ENCODE measurements around the gene EBLN1.
"Not testable (repeated sequence)": the region's sequence is repeated elsewhere in the genome, so short reads cannot be mapped to it uniquely, and the experiment has no call there.

EBLN1 gene

DNA sequence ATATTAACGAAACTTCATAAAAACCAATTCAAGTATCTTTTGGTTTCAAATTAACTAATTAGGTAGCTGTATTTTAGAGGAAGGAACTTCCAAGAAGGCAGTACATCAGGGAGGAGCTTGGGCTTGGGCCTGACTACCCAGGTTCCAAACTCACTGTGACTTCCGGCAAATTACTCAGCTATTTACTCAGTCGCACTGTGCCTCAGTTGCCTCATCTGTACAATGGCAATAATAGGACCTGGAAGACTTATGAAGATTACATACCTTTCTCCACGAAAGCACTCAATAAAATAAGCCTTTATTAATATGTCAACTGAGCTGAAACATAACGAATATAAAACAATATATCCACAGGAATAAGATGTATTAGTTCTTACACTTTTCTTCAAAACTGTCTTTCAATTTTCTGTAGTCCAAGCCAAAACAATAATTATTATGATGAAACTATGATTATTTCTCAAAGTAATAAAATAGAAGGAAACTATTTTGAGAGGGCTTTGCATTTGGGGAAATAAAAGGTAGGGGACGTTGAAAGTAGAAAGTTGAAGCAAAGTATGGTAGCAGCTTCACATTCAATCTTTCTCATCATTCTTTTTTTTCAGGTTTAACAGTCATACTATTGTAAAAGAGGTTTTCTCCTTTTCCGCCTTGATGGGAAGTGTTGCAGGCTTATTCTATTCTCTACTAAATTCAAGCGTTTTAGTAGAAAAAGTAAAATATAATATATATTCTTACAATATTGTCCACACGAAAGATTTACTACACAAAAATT lies 10.5 kb upstream of the EBLN1 start:
- Histone ChIP-seq H3K27ac (ENCODE audit: low read depth, low read length) (peak overlapping the region; percentile 84), H3K27me3 (ENCODE audit: control insufficient read depth, insufficient read depth, low read length) (no peaks in the 10 kb centered on the region; the same call in 1 of the 2 replicates)

DNA sequence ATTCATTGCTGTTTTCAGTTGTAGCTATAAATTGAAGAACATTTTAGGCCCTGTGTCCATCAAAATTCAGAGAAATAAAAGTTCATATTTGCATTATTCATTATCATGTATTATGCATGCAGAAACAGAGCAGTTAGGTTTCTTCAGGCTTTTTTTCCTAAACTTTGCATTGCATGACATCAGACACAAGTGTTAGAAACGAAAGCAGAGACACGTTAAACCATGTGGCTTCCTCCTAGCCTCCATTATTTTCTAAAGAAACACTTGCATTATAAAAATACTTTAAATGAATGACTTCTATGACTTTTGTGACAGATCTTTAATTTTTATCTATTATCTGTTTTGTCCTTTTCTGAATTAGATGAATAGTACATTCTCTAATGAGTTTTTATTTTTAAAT lies 8.8 kb upstream of the EBLN1 start:
- Histone ChIP-seq H3K9ac (ENCODE audit: low read depth, low read length) (no peak overlapping the region), H3K4me3 (ENCODE audit: low read depth, low read length) (no peak overlapping the region), H3K4me1 (ENCODE audit: control insufficient read depth, insufficient read depth, low read length) (peaks cover 3% of the 10 kb centered on the region; the same call in 1 of the 2 replicates), H3K27ac (ENCODE audit: low read depth, low read length) (no peak overlapping the region), H3K36me3 (ENCODE audit: control insufficient read depth, insufficient read depth, low read length) (no peaks in the 10 kb centered on the region), H3K9me3 (ENCODE audit: control insufficient read depth, insufficient read depth, low read length) (no peaks in the 10 kb centered on the region), H3K27me3 (ENCODE audit: control insufficient read depth, insufficient read depth, low read length) (no peaks in the 10 kb centered on the region; the same call in 1 of the 2 replicates)

More for the DNA sequence above, 10.5 kb upstream of the EBLN1 start:
- no peaks in the 10 kb centered on the region for H3K9me3 ChIP-seq (ENCODE audit: control insufficient read depth, insufficient read depth, low read length)
- H3K36me3 ChIP-seq (ENCODE audit: control insufficient read depth, insufficient read depth, low read length), result no peaks in the 10 kb centered on the region
- peaks cover 3% of the 10 kb centered on the region; the same call in 1 of the 2 replicates for H3K4me1 ChIP-seq (ENCODE audit: control insufficient read depth, insufficient read depth, low read length)
- H3K9ac ChIP-seq (ENCODE audit: low read depth, low read length), result peak overlapping the region; percentile 74
- peak overlapping the region; percentile 92 for H3K4me3 ChIP-seq (ENCODE audit: low read depth, low read length)

DNA sequence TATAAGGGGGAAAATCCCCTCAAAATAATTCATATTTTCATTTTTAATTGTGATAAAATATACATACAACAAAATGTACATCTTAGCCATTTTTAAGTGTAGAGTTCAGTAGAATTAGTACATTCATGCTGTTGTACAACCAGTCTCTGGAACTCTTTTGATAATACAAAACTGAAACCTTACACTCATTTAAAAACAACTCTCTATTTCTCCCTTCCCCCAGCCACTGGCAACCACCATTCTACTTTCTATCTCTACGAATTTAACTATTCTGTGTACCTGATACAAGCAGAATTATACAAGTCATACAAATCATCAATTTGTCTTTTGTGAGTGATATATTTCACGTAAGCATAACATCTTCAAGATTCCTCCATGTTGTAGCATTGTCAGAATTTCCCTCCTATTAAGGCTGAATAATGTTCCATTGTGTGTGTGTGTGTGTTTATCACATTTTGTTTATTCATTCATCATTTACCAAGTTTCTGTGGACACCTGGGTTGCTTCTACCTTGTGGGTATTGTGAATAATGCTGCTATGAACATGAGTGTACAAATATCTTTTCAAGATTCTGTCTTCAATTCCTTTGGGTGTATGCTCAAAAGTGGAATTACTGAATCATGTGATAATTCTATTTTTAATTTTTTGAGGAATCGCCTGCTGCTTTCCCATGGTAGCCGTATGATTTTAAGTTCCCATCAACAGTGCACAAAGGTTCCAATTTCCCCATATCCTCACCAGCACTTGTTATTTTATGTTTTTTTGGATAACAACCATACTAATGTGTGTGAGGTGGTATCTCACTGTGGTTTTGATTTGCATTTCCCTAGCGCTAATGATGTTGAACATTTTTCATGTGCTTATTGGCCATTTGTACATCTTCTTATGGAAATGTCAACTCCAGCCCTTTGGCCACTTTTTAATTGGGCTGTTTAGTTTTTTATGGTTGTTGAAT lies 4.7 kb upstream of the EBLN1 start:
- Histone ChIP-seq H3K9me3 (ENCODE audit: control insufficient read depth, insufficient read depth, low read length) (no peaks in the 10 kb centered on the region), H3K4me3 (ENCODE audit: low read depth, low read length) (no peak overlapping the region), H3K27ac (ENCODE audit: low read depth, low read length) (no peak overlapping the region), H3K4me1 (ENCODE audit: control insufficient read depth, insufficient read depth, low read length) (no peaks in the 10 kb centered on the region), H3K36me3 (ENCODE audit: control insufficient read depth, insufficient read depth, low read length) (no peaks in the 10 kb centered on the region), H3K9ac (ENCODE audit: low read depth, low read length) (no peak overlapping the region), H3K27me3 (ENCODE audit: control insufficient read depth, insufficient read depth, low read length) (no peaks in the 10 kb centered on the region)

DNA sequence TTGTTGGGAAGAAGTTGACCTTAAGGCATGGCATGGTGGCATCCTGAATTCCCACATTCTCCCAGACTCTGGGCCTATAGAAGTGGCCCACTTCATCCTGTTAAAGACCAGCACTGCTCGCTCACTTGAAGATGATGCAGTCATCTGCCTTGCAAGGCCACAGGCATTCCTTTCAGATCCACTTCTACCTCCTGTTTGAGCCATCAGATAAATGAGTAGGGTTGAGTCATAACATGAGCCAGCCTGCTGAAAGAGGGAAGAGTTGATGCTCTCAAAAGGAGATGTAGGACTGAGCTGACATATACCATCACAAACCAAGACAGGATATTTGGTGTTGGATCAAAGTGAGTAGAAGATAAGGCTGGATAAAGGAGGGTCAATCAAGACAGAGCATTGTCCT lies 1.5 kb upstream of the EBLN1 start:
- Histone ChIP-seq H3K27me3 (ENCODE audit: control insufficient read depth, insufficient read depth, low read length) (no peaks in the 10 kb centered on the region), H3K9ac (ENCODE audit: low read depth, low read length) (no peak overlapping the region), H3K4me1 (ENCODE audit: control insufficient read depth, insufficient read depth, low read length) (no peaks in the 10 kb centered on the region), H3K9me3 (ENCODE audit: control insufficient read depth, insufficient read depth, low read length) (no peaks in the 10 kb centered on the region), H3K36me3 (ENCODE audit: control insufficient read depth, insufficient read depth, low read length) (no peaks in the 10 kb centered on the region), H3K4me3 (ENCODE audit: low read depth, low read length) (no peak overlapping the region), H3K27ac (ENCODE audit: low read depth, low read length) (no peak overlapping the region)

DNA sequence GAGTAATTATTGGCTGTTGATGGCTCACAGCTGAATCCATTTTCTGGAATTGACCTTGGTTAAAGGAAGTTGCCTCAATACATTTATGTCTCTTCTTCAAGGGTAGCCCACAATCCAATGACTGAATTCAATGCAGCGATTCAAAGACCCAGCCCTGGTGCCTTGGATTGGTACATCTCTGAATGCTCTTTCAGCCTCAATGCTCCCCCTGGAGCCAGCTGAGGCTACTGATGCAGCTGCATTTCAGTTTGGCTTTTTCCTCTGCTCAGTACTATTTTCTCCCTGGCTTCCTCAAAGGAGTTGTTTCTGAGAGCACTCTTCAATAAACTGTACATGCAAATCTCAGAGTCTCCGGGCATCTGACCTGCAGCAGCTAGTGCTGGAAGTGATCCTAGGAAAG lies 633 bp upstream of the EBLN1 start:
- Histone ChIP-seq H3K9ac (ENCODE audit: low read depth, low read length) (no peak overlapping the region), H3K4me1 (ENCODE audit: control insufficient read depth, insufficient read depth, low read length) (no peaks in the 10 kb centered on the region), H3K27ac (ENCODE audit: low read depth, low read length) (no peak overlapping the region), H3K36me3 (ENCODE audit: control insufficient read depth, insufficient read depth, low read length) (no peaks in the 10 kb centered on the region), H3K4me3 (ENCODE audit: low read depth, low read length) (no peak overlapping the region), H3K9me3 (ENCODE audit: control insufficient read depth, insufficient read depth, low read length) (no peaks in the 10 kb centered on the region), H3K27me3 (ENCODE audit: control insufficient read depth, insufficient read depth, low read length) (no peaks in the 10 kb centered on the region)

DNA sequence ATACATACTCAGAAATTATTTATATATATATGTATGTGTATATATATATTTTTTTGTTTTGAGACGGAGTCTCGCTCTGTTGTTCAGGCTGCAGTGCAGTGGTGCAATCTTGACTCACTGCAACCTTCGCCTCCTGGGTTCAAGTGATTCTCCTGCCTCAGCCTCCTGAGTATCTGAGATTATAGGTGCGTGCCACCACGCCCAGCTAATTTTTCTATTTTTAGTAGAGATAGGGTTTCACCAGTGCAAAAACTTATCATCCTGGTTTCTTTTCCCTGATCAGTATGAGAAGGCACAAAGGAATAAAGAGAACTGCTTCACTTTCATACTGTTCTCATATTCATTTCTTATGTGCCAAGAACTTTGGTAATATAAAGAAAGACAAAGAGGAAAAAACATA lies 731 bp downstream of the EBLN1 start:
- H3K36me3 ChIP-seq (ENCODE audit: control insufficient read depth, insufficient read depth, low read length); H3K4me3 ChIP-seq (ENCODE audit: low read depth, low read length); H3K4me1 ChIP-seq (ENCODE audit: control insufficient read depth, insufficient read depth, low read length); H3K9ac ChIP-seq (ENCODE audit: low read depth, low read length); H3K9me3 ChIP-seq (ENCODE audit: control insufficient read depth, insufficient read depth, low read length); H3K27me3 ChIP-seq (ENCODE audit: control insufficient read depth, insufficient read depth, low read length); H3K27ac ChIP-seq (ENCODE audit: low read depth, low read length): not testable (repeated sequence)

DNA sequence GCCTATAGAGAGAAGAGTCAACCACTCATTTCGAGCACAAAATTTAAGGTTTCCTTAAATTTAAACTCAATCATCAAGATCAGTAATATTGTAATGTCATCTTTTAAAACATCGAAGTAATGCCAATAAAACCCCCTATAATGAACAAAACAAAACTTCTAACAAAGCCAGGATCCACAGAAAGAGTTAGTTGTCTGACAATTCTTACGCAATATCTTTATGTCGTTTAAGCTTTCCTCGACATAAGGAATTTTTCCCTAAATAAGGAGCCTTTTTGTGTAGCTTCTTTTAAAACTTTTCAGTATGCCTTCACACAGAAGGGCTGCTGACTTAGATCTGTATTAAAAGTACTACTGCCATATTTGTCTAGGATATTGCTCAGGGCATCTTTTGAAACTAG lies 7.5 kb downstream of the EBLN1 start:
- H3K4me3 ChIP-seq (ENCODE audit: low read depth, low read length), result no peak overlapping the region
- peaks cover 15% of the 10 kb centered on the region for H3K4me1 ChIP-seq (ENCODE audit: control insufficient read depth, insufficient read depth, low read length)
- H3K36me3 ChIP-seq (ENCODE audit: control insufficient read depth, insufficient read depth, low read length), result no peaks in the 10 kb centered on the region
- no peak overlapping the region for H3K9ac ChIP-seq (ENCODE audit: low read depth, low read length)
- H3K27ac ChIP-seq (ENCODE audit: low read depth, low read length), result no peak overlapping the region
- H3K27me3 ChIP-seq (ENCODE audit: control insufficient read depth, insufficient read depth, low read length), result no peaks in the 10 kb centered on the region
- H3K9me3 ChIP-seq (ENCODE audit: control insufficient read depth, insufficient read depth, low read length), result no peaks in the 10 kb centered on the region

DNA sequence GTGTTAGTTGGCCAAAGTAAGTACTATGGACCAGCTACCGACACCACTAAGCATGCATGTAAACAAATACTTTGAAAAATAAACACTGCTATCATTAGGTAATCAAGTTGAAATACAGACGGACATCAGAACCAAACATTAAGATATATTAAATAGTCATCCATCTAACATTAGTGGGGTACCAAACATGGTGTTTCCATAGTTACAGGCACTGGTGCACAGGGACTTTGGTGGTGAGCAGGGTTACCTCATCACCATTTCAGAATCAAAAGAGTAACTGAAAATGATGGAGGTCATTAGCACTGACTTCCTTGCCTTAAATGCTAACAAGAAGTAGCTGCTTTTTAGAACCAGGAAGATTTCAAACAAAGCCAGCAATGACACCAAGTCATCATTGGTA lies 23.9 kb downstream of the EBLN1 start:
- no peak overlapping the region for H3K4me3 ChIP-seq (ENCODE audit: low read depth, low read length)
- no peak overlapping the region for H3K9ac ChIP-seq (ENCODE audit: low read depth, low read length)
- H3K9me3 ChIP-seq (ENCODE audit: control insufficient read depth, insufficient read depth, low read length), result no peaks in the 10 kb centered on the region
- H3K36me3 ChIP-seq (ENCODE audit: control insufficient read depth, insufficient read depth, low read length), result no peaks in the 10 kb centered on the region
- no peaks in the 10 kb centered on the region for H3K27me3 ChIP-seq (ENCODE audit: control insufficient read depth, insufficient read depth, low read length)
- H3K4me1 ChIP-seq (ENCODE audit: control insufficient read depth, insufficient read depth, low read length), result no peaks in the 10 kb centered on the region
- no peak overlapping the region for H3K27ac ChIP-seq (ENCODE audit: low read depth, low read length)

DNA sequence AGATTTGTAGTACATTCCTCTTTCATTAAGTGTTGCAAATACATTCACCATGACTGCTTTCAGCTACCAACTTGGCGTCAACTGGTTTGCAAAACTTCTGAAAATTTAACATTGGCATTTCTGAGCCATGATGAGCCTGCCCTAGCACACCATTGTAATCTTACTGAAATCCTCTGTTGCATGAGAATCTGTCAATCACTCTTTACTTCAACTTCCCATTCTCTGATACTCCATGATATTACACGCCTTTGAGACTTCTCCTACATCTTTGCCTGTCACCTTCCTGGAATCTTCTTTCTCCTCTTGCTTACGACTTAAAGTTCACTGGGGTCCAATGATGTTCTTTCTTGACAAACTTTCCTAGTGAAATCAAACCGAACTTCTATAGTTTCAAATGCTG lies 32.2 kb downstream of the EBLN1 start:
- no peaks in the 10 kb centered on the region for H3K36me3 ChIP-seq (ENCODE audit: control insufficient read depth, insufficient read depth, low read length)
- H3K27me3 ChIP-seq (ENCODE audit: control insufficient read depth, insufficient read depth, low read length), result no peaks in the 10 kb centered on the region

DNA sequence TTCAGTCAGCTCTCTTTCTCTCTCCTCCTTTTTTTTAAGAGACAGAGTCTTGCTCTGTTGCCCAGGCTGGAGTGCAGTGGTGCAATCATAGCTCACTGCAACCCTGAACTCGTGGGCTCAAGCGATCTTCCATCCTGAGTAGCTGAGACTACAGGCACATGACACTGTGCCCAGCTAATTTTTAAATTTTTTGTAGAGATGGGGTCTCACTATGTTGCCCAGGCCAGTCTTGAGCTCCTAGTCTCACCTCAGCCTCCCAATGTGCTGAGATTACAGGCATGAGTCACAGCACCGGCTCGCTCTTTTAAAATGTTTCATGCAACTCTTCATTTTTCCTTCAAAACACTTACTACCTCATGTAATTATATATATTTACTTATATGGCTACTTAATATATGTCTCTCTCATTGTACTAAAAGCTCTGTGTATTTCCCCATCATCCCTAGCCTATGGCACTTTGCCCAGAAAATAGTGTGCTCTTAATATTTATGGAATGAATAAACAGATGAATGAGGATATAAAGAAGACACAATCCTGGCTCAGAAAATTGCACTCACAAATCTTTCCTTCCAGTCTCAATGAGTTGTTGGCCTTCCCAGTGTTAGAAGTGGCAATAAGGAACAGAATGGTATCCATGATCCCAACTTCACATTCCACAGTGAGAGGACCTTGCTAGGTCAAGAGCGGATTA lies 33.9 kb downstream of the EBLN1 start:
- H3K4me1 ChIP-seq (ENCODE audit: control insufficient read depth, insufficient read depth, low read length), result 0 out of 2 replicates have a peak, but pooled peaks cover 3% of the 10 kb centered on the region
- no peaks in the 10 kb centered on the region for H3K9me3 ChIP-seq (ENCODE audit: control insufficient read depth, insufficient read depth, low read length)
- no peak overlapping the region for H3K9ac ChIP-seq (ENCODE audit: low read depth, low read length)
- no peaks in the 10 kb centered on the region for H3K36me3 ChIP-seq (ENCODE audit: control insufficient read depth, insufficient read depth, low read length)
- no peak overlapping the region for H3K4me3 ChIP-seq (ENCODE audit: low read depth, low read length)
- H3K27me3 ChIP-seq (ENCODE audit: control insufficient read depth, insufficient read depth, low read length), result no peaks in the 10 kb centered on the region
- H3K27ac ChIP-seq (ENCODE audit: low read depth, low read length), result no peak overlapping the region

More for the DNA sequence above, 32.2 kb downstream of the EBLN1 start:
- no peaks in the 10 kb centered on the region for H3K4me1 ChIP-seq (ENCODE audit: control insufficient read depth, insufficient read depth, low read length)
- H3K9me3 ChIP-seq (ENCODE audit: control insufficient read depth, insufficient read depth, low read length), result no peaks in the 10 kb centered on the region
- H3K27ac ChIP-seq (ENCODE audit: low read depth, low read length), result no peak overlapping the region
- no peak overlapping the region for H3K4me3 ChIP-seq (ENCODE audit: low read depth, low read length)
- no peak overlapping the region for H3K9ac ChIP-seq (ENCODE audit: low read depth, low read length)

Measured in HUES48 (cell line).